HepG2 (cell line): ENCODE results near the gene CRTAC1. TPM values are rescaled to one million over a fixed set of nuclear protein-coding genes. Genes with fewer than 3 reads are reported as not detected.

Experiments used
- ATAC-seq: fragments of 200-7000 bp; cut with Tn5 transposase; 3 replicates; pipeline ENCODE4 v1.9.1; 2020; ENCODE audit warnings: mild to moderate bottlenecking, moderate library complexity
- BruUV-seq: library from RNA; stranded (reverse); fragments of 400-500 nt; replicated peaks from 2 replicates; lab custom pipeline; 2021; lab: Mats Ljungman, UMichigan
- CTCF ChIA-PET: fragments of 300-600 bp; formaldehyde crosslinking; extraction: SDS; loops from one replicate; lab custom pipeline; 2021; ENCODE audit warnings: low total read pairs, inconsistent platforms, low intra/inter-chr PET ratio; lab: Yijun Ruan, JAX
- POLR2A ChIA-PET: fragments of 350-600 bp; sonication (Branson Sonifier 250); formaldehyde crosslinking; loops from one replicate; lab custom pipeline; 2020; ENCODE audit warnings: antibody characterized with exemption, inconsistent platforms; lab: Yijun Ruan, JAX
- DNase-seq: peaks from one replicate; pipeline ENCODE4 v3.0.0-alpha.2; 2015; ENCODE audit warnings: low spot score
- FAIRE-seq: peaks from 3 replicates; lab custom pipeline; 2011; peaks lifted over from hg19 to GRCh38; lab: Jason Lieb, UNC
- H2AFZ ChIP-seq: one replicate; pipeline ENCODE4 v1.6.1; 2011; ENCODE audit warnings: low read length, inconsistent platforms
- H3K27ac ChIP-seq: fragments of 300-600 bp; 3 replicates; pipeline ENCODE4 v1.8.0; 2011; ENCODE audit warnings: mixed run types, mild to moderate bottlenecking, mixed read lengths, low read length, inconsistent platforms; ENCODE audit not compliant: insufficient read depth; ENCODE audit errors: extremely low read length
- H3K27me3 ChIP-seq, 2 experiments: fragments of 200-600 bp in 1 of 2; 2 replicates in 1 of 2; 3 replicates in 1 of 2; pipeline versions ENCODE4 v1.6.0 to v1.8.0; 2011; ENCODE audit warnings: low read length in 2 of 2, mild to moderate bottlenecking in 2 of 2, moderate library complexity in 2 of 2, inconsistent platforms in 1 of 2; ENCODE audit not compliant: insufficient read depth in 2 of 2, control insufficient read depth in 1 of 2
- H3K36me3 ChIP-seq, 2 experiments: fragments of 200-600 bp in 1 of 2; replicated peaks in 1 of 2; 2 replicates in 1 of 2; 3 replicates in 1 of 2; pipeline versions ENCODE4 v1.5.1 to v1.8.0; 2011; ENCODE audit warnings: low read length in 2 of 2, inconsistent platforms in 1 of 2; ENCODE audit not compliant: insufficient read depth in 2 of 2, control insufficient read depth in 1 of 2
- H3K4me1 ChIP-seq: 2 replicates; pipeline ENCODE4 v1.5.1; 2012; ENCODE audit warnings: low read length, inconsistent platforms; ENCODE audit not compliant: insufficient read depth
- H3K4me2 ChIP-seq: 2 replicates; pipeline ENCODE4 v1.6.0; 2011; ENCODE audit warnings: low read depth, low read length, inconsistent platforms
- H3K4me3 ChIP-seq, 3 experiments: fragments of 200-600 bp in 1 of 3; sonication (generic), shearing (Covaris generic) in 1 of 3; replicated peaks in 1 of 3; 2 replicates each; pipeline ENCODE4 v1.5.1; 2011 to 2016; ENCODE audit warnings: low read length in 3 of 3, inconsistent platforms in 2 of 3, low read depth in 2 of 3, mild to moderate bottlenecking in 2 of 3, control low read depth in 1 of 3, mixed read lengths in 1 of 3; ENCODE audit not compliant: insufficient read depth in 1 of 3
- H3K79me2 ChIP-seq: one replicate; pipeline ENCODE4 v1.6.1; 2011; ENCODE audit warnings: low read length, inconsistent platforms; ENCODE audit not compliant: insufficient read depth
- H3K9ac ChIP-seq: 2 replicates; pipeline ENCODE4 v1.6.0; 2011; ENCODE audit warnings: mild to moderate bottlenecking, low read depth, low read length, inconsistent platforms; ENCODE audit not compliant: insufficient read depth
- H3K9me3 ChIP-seq: 2 replicates; pipeline ENCODE4 v1.5.1; 2012; ENCODE audit warnings: mild to moderate bottlenecking, low read length
- H4K20me1 ChIP-seq: 2 replicates; pipeline ENCODE4 v1.6.0; 2011; ENCODE audit warnings: inconsistent platforms, mild to moderate bottlenecking, low read length, moderate library complexity; ENCODE audit not compliant: insufficient read depth
- ATRX ChIP-seq: sonication (generic); formaldehyde crosslinking; IDR thresholded peaks from 2 replicates; pipeline ENCODE4 v1.4.0; 2020; ENCODE audit warnings: missing genetic modification reagents, borderline replicate concordance
- BRCA1 ChIP-seq: sonication (generic); formaldehyde crosslinking; IDR thresholded peaks from 2 replicates; pipeline ENCODE4 v1.4.0; 2020; ENCODE audit warnings: missing genetic modification reagents
- CCDC6 ChIP-seq: sonication (generic); formaldehyde crosslinking; IDR thresholded peaks from 2 replicates; pipeline ENCODE4 v1.8.1; 2022; ENCODE audit warnings: mild to moderate bottlenecking, missing genetic modification reagents, moderate library complexity
- CREB1 ChIP-seq, 2 experiments: fragments of 450-650 bp in 1 of 2; IDR thresholded peaks; 2 replicates each; pipeline ENCODE4 v1.6.1; 2016 to 2017; ENCODE audit warnings: control low read depth in 1 of 2, mild to moderate bottlenecking in 1 of 2, missing compliant biosample characterization in 1 of 2, missing genetic modification characterization in 1 of 2
- FOXA3 ChIP-seq: IDR thresholded peaks from 2 replicates; pipeline ENCODE4 v1.6.1; 2016; ENCODE audit warnings: missing genetic modification reagents, missing compliant biosample characterization
- GZF1 ChIP-seq: sonication (generic); formaldehyde crosslinking; IDR thresholded peaks from 2 replicates; pipeline ENCODE4 v1.5.1; 2020; ENCODE audit warnings: mild to moderate bottlenecking, missing genetic modification reagents
- HDAC6 ChIP-seq: fragments of 200-600 bp; sonication (generic); IDR thresholded peaks from 2 replicates; pipeline ENCODE4 v1.7.0; 2017; ENCODE audit warnings: mild to moderate bottlenecking, antibody characterized with exemption, low read length, low read depth
- SIN3B ChIP-seq: fragments of 150-350 bp; IDR thresholded peaks from 2 replicates; pipeline ENCODE4 v1.6.1; 2014; ENCODE audit warnings: low read length
- SP5 ChIP-seq: IDR thresholded peaks from 2 replicates; pipeline ENCODE4 v1.6.1; 2016; ENCODE audit warnings: low read depth, borderline replicate concordance
- TBX2 ChIP-seq: sonication (generic); formaldehyde crosslinking; IDR thresholded peaks from 2 replicates; pipeline ENCODE4 v1.5.0; 2020; ENCODE audit warnings: missing genetic modification reagents, mild to moderate bottlenecking, borderline replicate concordance
- ZBTB42 ChIP-seq: sonication (generic); formaldehyde crosslinking; IDR thresholded peaks from 2 replicates; pipeline ENCODE4 v1.5.0; 2020; ENCODE audit warnings: mild to moderate bottlenecking, missing genetic modification reagents
- ZNF234 ChIP-seq: sonication (generic); formaldehyde crosslinking; conservative IDR thresholded peaks from 2 replicates; pipeline ENCODE4 v1.5.1; 2020; ENCODE audit warnings: mild to moderate bottlenecking, missing genetic modification reagents
- ZNF329 ChIP-seq: sonication (generic); formaldehyde crosslinking; IDR thresholded peaks from 2 replicates; pipeline ENCODE4 v1.9.0; 2021; ENCODE audit warnings: low read depth, mild to moderate bottlenecking, missing genetic modification reagents
- ZNF430 ChIP-seq: sonication (generic); formaldehyde crosslinking; IDR thresholded peaks from 2 replicates; pipeline ENCODE4 v1.9.0; 2021; ENCODE audit warnings: mild to moderate bottlenecking, missing genetic modification reagents
- ZNF784 ChIP-seq: sonication (generic); formaldehyde crosslinking; IDR thresholded peaks from 2 replicates; pipeline ENCODE4 v1.5.1; 2020; ENCODE audit warnings: missing genetic modification reagents, mild to moderate bottlenecking, borderline replicate concordance
- WGBS: methylation state at CpG from one replicate; pipeline ENCODE4 v1.1.6; 2017; ENCODE audit warnings: low lambda C conversion rate; 5-methylcytosine and 5-hydroxymethylcytosine counted together
- in situ Hi-C: cut with HindIII; loops from 2 replicates; pipeline ENCODE4 v1.10.0; 2017; ENCODE audit warnings: low pct_unique_long_range_greater_than_20kb; ENCODE audit not compliant: extremely low pct_ligation_motif_present
- intact Hi-C: fragments of 100-400 bp; cut with micrococcal nuclease; formaldehyde crosslinking; loops from one replicate; pipeline ENCODE4 v1.10.0; 2022; ENCODE audit not compliant: unreplicated experiment
- polyA plus RNA-seq, 8 experiments: library from polyadenylated mRNA; depleted of rRNA in 3 of 8; stranded (reverse) in 7 of 8; unstranded in 1 of 8; fragments of >200 nt; fragmentation: Illumina TruSeq in 4 of 8; extraction: Trizol in 4 of 8; gene quantifications; 2 replicates each; pipeline versions ENCODE4 v1.2.1 to v1.2.3, GENCODE V29; 2011 to 2016; ENCODE audit warnings: low read depth in 4 of 8, missing spikeins in 1 of 8, mixed read lengths in 1 of 8; ENCODE audit not compliant: insufficient read depth in 1 of 8
- total RNA-seq, 5 experiments: library from RNA; depleted of rRNA; stranded (reverse); fragments of >200 nt; fragmentation: Illumina TruSeq; extraction: Trizol; gene quantifications; 2 replicates each; pipeline ENCODE4 v1.2.3, GENCODE V29; 2016; ENCODE audit warnings: low read depth in 1 of 5
- TF ChIP-seq, protein P1 (sequence below): IDR thresholded peaks from 2 replicates; pipeline ENCODE4 v1.6.1; 2016

The CRTAC1 gene
- total and polyA plus RNA-seq, 2 of the 13 experiments (the other 11 are each of a cell fraction or from before 2014, with no cell fraction given), result not detected

DNA sequence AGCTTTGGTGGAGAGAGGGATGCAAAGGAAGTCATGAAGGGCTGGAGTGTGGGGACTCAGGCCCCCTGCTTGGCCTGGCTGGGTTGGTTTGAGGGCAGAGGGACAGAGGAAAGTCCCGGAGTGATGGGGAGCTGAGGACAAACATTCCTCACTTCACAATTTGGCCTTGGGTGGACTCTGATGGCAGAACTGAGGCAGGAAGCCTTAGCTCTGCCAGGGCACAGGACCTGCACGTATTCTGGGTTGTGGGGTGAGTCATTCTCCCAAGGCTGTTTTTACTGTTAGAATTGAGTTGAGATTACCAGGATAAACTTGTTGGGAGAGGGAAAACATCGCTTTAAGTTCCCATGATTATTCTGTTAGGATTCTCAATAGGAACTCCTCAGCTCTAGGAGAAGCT, 178.1 kb downstream of the CRTAC1 start:
- Histone ChIP-seq H3K4me2 (no peak overlapping the region), H3K9me3 (no peaks in the 10 kb centered on the region), H3K36me3 (no peaks in the 10 kb centered on the region), H4K20me1 (0 out of 2 replicates have a peak, but pooled peaks cover 3% of the 10 kb centered on the region), H3K79me2 (no peaks in the 10 kb centered on the region), H2AFZ (no peak overlapping the region), H3K27me3 (peaks cover 0 to 22% of the 10 kb centered on the region in 2 experiments; a peak in 3 of 5 replicates), H3K4me3 (no peak overlapping the region), H3K4me1 (no peaks in the 10 kb centered on the region), H3K9ac (no peak overlapping the region), H3K27ac (no peak overlapping the region)
- no peak for FAIRE-seq
- WGBS, result 1% methylated on average over 3 of the region's 3 CpGs
- in situ Hi-C loops (no loop called here), intact Hi-C loops (no loop called here)
- DNase-seq, result no peak
- no TSS peak for BruUV-seq
- TF ChIP-seq ATRX (no peak), SIN3B (no peak), ZNF430 (CRISPR knock-in tag) (no peak)
- no peak for ATAC-seq
- POLR2A ChIA-PET, result no interaction called here
- CTCF ChIA-PET, result no interaction called here

DNA sequence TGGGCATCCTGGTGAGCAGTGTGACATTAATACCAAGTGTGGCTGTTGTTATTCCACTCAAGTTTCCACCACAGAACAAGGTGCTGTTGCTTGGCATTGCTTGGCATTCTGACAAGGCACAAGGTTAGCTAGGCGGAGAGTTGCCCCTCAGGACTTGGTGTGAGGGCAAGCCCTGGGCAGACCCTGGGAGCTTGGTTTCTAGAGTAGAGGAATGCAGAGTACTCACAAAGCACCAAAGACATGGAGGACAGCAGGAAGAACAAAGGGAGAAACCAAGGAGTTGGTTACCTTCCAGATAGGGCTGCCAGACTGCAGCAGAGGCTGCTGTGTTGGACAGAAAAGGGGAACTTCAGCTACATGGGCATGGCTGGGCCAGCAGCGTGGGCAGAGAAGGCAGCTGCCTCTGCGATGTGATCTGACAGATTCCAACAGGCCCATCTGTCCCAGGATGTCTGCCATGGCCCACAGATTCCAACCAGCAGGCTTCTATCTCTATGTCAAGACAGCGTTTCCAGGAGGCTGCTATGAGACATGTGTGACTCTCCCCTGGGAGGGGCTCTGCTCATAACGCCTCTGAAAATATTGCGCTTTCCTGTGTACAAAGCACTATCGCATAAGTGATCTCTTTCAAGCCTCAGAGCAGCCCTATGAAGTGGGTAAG, 178.9 kb downstream of the CRTAC1 start:
- no peaks in the 10 kb centered on the region for H3K36me3 ChIP-seq
- no peak overlapping the region for H3K4me3 ChIP-seq
- intact Hi-C loops (no loop called here), in situ Hi-C loops (no loop called here)
- no peaks in the 10 kb centered on the region for H3K79me2 ChIP-seq
- WGBS, result 39% methylated on average over 5 of the region's 7 CpGs
- no peak for TF ChIP-seq CCDC6 (CRISPR knock-in tag)
- no peak for TF ChIP-seq ZNF784 (CRISPR knock-in tag)
- TF ChIP-seq HDAC6, result no peak
- no peak for TF ChIP-seq TBX2 (CRISPR knock-in tag)
- no peak for TF ChIP-seq ZNF329
- no peak for TF ChIP-seq SP5
- TF ChIP-seq FOXA3 (CRISPR knock-in tag), result no peak
- no peak for TF ChIP-seq CREB1 (IDR thresholded peaks at IDR 0.05)
- TF ChIP-seq CREB1 (CRISPR knock-in tag; IDR thresholded peaks at IDR 0.05), result no peak
- no peak for TF ChIP-seq ZNF234 (CRISPR knock-in tag)
- TF ChIP-seq, protein P1, sequence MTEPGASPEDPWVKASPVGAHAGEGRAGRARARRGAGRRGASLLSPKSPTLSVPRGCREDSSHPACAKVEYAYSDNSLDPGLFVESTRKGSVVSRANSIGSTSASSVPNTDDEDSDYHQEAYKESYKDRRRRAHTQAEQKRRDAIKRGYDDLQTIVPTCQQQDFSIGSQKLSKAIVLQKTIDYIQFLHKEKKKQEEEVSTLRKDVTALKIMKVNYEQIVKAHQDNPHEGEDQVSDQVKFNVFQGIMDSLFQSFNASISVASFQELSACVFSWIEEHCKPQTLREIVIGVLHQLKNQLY (CRISPR knock-in tag), result no peak
- no peak for TF ChIP-seq BRCA1 (CRISPR knock-in tag)
- no peak for TF ChIP-seq GZF1 (CRISPR knock-in tag)
- no peak for TF ChIP-seq ZBTB42
- H3K4me2 ChIP-seq, result no peak overlapping the region
- no TSS peak for BruUV-seq
- H3K27ac ChIP-seq, result no peak overlapping the region
- ATAC-seq, result no peak
- no peaks in the 10 kb centered on the region for H3K4me1 ChIP-seq
- peaks cover 0 to 26% of the 10 kb centered on the region in 2 experiments; a peak in 3 of 5 replicates for H3K27me3 ChIP-seq
- ChIA-PET POLR2A (no interaction called here), CTCF (no interaction called here)
- H3K9me3 ChIP-seq, result no peaks in the 10 kb centered on the region
- DNase-seq, result no peak
- no peak overlapping the region for H3K9ac ChIP-seq
- FAIRE-seq, result no peak
- H4K20me1 ChIP-seq, result 0 out of 2 replicates have a peak, but pooled peaks cover 3% of the 10 kb centered on the region
- H2AFZ ChIP-seq, result no peak overlapping the region
